Measurements from ENCODE around the gene SPDEF.

SPDEF gene

DNA sequence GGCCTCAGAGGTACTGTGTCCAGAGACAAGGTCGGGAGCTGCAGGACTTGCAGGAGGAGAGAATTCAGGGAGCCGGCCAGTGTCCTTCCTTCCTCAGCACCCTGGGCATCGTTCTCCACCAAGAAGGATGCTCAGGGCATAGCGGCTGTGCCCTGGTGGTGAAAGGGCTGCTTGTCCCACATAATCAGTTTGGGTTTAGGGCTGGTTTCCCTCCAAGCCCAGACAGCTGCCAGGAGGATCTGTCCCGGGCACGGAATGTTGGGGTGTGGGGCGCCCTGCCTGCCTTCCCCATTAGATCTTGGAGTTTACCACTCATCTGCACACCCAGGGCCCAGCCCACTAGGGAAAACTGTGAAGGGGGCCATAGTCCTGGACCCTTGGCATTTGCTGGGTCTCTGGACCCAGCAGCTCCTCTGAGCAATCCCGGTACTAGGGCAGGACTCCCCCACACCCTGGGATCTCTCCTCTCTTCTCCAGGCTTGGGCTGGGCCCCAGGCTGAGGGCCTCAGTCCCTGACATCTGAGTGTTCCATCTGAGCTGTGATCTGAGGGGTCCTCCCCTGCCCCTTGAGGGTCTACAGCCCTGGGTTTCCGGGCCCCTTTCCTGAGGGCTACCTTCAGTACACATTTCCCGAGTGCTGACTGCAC lies 18.6 kb upstream of the SPDEF start:
- Mint-ChIP-seq H3K27ac (no peak overlapping the region), H3K4me1 (ENCODE audit: low read depth) (no peaks in the 10 kb centered on the region), H3K27me3 (no peaks in the 10 kb centered on the region), H3K9me3 (ENCODE audit: low read depth) (no peaks in the 10 kb centered on the region), H3K36me3 (no peaks in the 10 kb centered on the region), H3K4me3 (no peak overlapping the region)

GRCh38 chr6:34573567-34574183 lies 17.5 kb upstream of the SPDEF start:
- Mint-ChIP-seq H3K27me3 (no peaks in the 10 kb centered on the region), H3K27ac (no peak overlapping the region), H3K4me3 (no peak overlapping the region), H3K4me1 (ENCODE audit: low read depth) (no peaks in the 10 kb centered on the region), H3K9me3 (ENCODE audit: low read depth) (no peaks in the 10 kb centered on the region), H3K36me3 (no peaks in the 10 kb centered on the region)

GRCh38 chr6:34572585-34572984 lies 16.5 kb upstream of the SPDEF start:
- Mint-ChIP-seq H3K27me3 (no peaks in the 10 kb centered on the region), H3K36me3 (no peaks in the 10 kb centered on the region), H3K9me3 (ENCODE audit: low read depth) (no peaks in the 10 kb centered on the region), H3K4me3 (no peak overlapping the region), H3K4me1 (ENCODE audit: low read depth) (no peaks in the 10 kb centered on the region), H3K27ac (no peak overlapping the region)

- Mint-ChIP-seq H3K4me3 (no peak overlapping the region), H3K36me3 (no peaks in the 10 kb centered on the region), H3K9me3 (ENCODE audit: low read depth) (no peaks in the 10 kb centered on the region), H3K4me1 (ENCODE audit: low read depth) (no peaks in the 10 kb centered on the region), H3K27ac (no peak overlapping the region), H3K27me3 (no peaks in the 10 kb centered on the region)
These were observed 15.9 kb upstream of the SPDEF start for GRCh38 chr6:34572021-34572420.

- H3K9me3 Mint-ChIP-seq (ENCODE audit: low read depth), result no peaks in the 10 kb centered on the region
- no peaks in the 10 kb centered on the region for H3K27me3 Mint-ChIP-seq
- H3K36me3 Mint-ChIP-seq, result no peaks in the 10 kb centered on the region
- no peaks in the 10 kb centered on the region for H3K4me1 Mint-ChIP-seq (ENCODE audit: low read depth)
- no peak overlapping the region for H3K4me3 Mint-ChIP-seq
- no peak overlapping the region for H3K27ac Mint-ChIP-seq
These were observed 15.3 kb upstream of the SPDEF start for GRCh38 chr6:34571388-34571787.

- Mint-ChIP-seq H3K27ac (no peak overlapping the region), H3K27me3 (no peaks in the 10 kb centered on the region), H3K36me3 (no peaks in the 10 kb centered on the region), H3K4me3 (no peak overlapping the region), H3K4me1 (ENCODE audit: low read depth) (no peaks in the 10 kb centered on the region), H3K9me3 (ENCODE audit: low read depth) (no peaks in the 10 kb centered on the region)
These were observed 14.1 kb upstream of the SPDEF start for GRCh38 chr6:34570066-34570833.

DNA sequence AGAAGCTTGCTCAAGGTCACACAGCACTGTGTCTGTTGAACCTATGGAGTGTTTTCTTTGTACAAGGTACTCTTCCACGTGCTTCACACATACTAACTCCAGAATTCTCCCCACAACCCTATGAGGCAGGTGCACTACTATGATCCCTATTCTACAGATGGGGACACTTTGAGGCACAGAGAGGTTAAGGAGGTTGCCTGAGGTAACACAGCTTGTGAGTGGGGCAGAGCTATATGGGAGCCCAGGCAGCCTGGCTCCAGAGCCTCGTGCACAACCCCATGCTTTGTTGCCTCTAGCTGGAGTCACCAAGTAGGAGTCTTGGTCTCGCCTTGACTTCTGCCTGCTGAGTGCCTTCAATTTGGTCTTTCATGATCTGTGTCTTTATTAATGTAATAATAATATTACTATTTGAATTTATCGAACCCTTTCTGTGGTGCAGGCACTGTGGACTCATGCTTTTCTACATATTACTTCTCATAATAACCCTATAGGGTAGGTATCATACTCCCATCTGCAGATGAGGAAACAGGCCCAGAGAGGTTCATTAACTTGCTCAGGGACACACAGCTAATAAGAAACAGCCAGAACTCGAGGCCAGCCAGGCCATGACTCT lies 13.3 kb upstream of the SPDEF start:
- Mint-ChIP-seq H3K27me3 (no peaks in the 10 kb centered on the region), H3K4me1 (ENCODE audit: low read depth) (no peaks in the 10 kb centered on the region), H3K27ac (no peak overlapping the region), H3K36me3 (no peaks in the 10 kb centered on the region), H3K9me3 (ENCODE audit: low read depth) (no peaks in the 10 kb centered on the region), H3K4me3 (no peak overlapping the region)

DNA sequence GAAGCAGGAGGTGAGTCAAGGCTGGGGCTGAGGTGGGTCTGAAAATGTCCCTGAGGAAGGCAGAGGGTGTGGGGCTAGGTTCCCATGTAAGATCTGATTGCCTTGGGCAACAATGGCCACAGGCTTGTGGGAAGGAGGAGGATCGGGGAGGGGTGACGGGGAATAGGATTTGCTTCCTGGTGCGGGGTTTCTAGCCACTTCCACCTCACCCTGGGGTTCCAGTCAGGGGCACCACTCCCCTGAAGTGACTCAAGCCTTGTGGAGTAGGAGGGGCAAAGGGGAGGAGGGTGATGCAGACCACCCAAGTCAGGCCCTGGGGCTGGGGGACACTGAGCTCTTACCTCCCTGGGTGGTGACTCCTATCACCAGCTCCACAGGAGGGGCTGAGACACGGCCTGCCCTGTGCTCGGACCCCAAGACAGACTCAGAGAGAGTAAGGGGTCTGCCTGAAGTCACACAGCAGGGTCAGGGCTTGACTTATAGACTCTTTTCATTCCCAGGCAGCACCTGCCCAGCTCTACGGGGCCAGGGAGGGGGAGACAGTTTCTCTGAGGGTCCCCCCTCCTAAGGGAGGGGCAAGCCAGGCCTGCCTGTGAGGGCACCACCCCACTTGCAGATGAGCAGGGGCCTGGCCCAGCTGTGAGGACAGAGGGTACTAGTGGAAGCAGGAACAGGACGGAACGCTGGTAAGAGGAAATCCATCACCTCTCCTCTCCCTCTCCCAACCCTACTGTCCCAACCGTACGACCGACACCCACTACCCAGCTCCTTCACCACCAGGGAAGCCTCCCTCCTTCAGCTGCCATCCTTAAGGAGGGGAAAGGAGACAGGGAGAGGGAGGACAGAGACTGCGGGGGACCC lies 12.4 kb upstream of the SPDEF start:
- Mint-ChIP-seq H3K9me3 (ENCODE audit: low read depth) (no peaks in the 10 kb centered on the region), H3K27ac (no peak overlapping the region), H3K4me3 (no peak overlapping the region), H3K4me1 (ENCODE audit: low read depth) (no peaks in the 10 kb centered on the region), H3K27me3 (no peaks in the 10 kb centered on the region), H3K36me3 (no peaks in the 10 kb centered on the region)

DNA sequence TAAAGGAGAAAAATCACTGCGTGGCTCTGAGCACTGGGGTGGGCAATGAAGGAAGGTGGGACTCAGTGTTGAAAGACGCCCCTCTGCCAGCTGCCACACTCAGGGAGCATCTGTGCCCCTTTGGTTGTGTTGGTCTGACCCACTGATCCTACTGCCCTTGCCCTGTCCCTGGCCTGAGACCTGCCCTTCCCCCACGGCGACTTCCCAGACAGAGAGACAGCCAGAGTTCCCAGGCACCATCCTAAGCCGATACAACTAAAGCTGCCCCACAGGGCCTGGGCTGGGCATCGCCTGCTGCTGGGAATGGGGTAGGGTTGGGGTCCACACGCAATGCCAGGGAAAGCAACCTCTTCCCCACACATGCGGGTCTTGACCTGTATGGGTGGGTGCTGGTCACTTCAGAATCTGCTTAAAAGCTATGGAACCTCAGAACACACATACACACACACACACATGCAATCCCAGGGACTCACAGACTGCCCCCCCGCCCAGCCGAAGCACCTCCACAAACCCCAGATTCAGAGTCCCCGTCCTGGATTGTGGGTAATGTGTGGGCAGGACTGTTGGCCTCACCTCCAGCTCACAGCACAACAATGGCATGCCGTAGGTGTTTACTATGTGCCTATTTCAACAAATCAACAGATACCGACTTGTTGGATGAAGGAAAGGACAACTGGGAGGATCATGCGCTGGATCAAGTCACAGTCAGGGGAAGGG lies 10.9 kb upstream of the SPDEF start:
- Mint-ChIP-seq H3K27me3 (no peaks in the 10 kb centered on the region), H3K9me3 (ENCODE audit: low read depth) (no peaks in the 10 kb centered on the region), H3K4me1 (ENCODE audit: low read depth) (no peaks in the 10 kb centered on the region), H3K27ac (no peak overlapping the region), H3K4me3 (no peak overlapping the region), H3K36me3 (no peaks in the 10 kb centered on the region)

- H3K4me3 Mint-ChIP-seq, result no peak overlapping the region
- H3K27me3 Mint-ChIP-seq, result no peaks in the 10 kb centered on the region
- H3K9me3 Mint-ChIP-seq (ENCODE audit: low read depth), result no peaks in the 10 kb centered on the region
- H3K27ac Mint-ChIP-seq, result no peak overlapping the region
- no peaks in the 10 kb centered on the region for H3K4me1 Mint-ChIP-seq (ENCODE audit: low read depth)
- H3K36me3 Mint-ChIP-seq, result no peaks in the 10 kb centered on the region
These were observed 9.6 kb upstream of the SPDEF start for GRCh38 chr6:34565722-34566137.

DNA sequence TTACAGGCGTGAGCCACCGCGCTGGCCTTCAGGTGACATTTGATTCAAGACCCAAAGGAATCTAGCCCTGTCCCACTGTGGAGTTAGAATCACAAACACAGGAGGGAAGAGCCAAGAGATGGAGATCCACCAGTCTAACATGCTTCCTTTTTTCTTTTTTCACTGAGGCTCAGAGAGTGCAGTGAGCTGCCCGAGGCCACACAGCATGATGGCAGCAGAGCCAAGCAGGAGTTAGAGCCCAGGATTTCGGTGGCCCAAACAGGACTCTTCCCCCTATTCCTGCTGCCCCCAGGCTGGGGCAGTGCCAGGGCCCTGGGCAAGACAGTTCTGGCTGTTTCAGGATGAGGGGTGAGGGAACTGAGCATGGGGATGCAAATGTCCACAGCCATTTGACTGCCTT lies 8.1 kb upstream of the SPDEF start:
- no peaks in the 10 kb centered on the region for H3K27me3 Mint-ChIP-seq
- no peak overlapping the region for H3K27ac Mint-ChIP-seq
- no peaks in the 10 kb centered on the region for H3K4me1 Mint-ChIP-seq (ENCODE audit: low read depth)
- H3K36me3 Mint-ChIP-seq, result no peaks in the 10 kb centered on the region
- H3K9me3 Mint-ChIP-seq (ENCODE audit: low read depth), result no peaks in the 10 kb centered on the region
- H3K4me3 Mint-ChIP-seq, result no peak overlapping the region

- H3K4me3 Mint-ChIP-seq, result no peak overlapping the region
- no peaks in the 10 kb centered on the region for H3K36me3 Mint-ChIP-seq
- no peaks in the 10 kb centered on the region for H3K9me3 Mint-ChIP-seq (ENCODE audit: low read depth)
- no peaks in the 10 kb centered on the region for H3K27me3 Mint-ChIP-seq
- H3K4me1 Mint-ChIP-seq (ENCODE audit: low read depth), result no peaks in the 10 kb centered on the region
- no peak overlapping the region for H3K27ac Mint-ChIP-seq
These were observed 7.4 kb upstream of the SPDEF start for GRCh38 chr6:34563513-34563870.

DNA sequence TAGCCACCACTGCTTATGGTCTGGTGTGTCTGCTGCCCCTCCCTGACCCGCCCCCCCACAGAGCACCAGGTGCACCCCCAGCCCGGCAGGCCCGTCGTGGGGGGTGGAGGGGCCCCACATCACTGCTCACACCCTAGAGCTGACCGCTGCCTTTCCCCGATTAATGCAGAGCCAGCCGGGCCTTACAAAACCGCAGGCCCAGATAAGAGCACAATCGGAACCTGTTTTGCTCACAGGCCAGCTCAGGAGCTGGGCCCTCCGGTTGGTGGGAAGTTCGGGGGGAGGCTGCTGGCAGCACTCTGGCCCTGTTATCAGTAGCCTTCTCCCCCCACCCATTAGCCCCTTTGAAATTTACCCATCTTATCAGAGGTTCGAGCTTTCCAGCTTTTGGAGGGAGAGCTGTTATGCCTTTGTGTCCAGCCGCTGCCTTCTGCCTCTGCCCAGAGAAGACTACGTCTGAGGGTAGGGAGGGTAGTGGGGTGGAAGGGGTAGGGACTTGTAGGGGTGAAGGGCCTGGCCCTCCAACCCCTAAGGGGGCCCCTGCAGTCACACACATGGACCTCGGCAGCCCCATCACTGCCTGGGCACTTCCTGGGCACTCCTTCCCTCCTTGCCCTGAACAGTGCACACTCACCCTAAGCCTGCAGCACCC lies 6.9 kb upstream of the SPDEF start:
- Mint-ChIP-seq H3K27ac (no peak overlapping the region), H3K27me3 (no peaks in the 10 kb centered on the region), H3K4me3 (no peak overlapping the region), H3K36me3 (no peaks in the 10 kb centered on the region), H3K9me3 (ENCODE audit: low read depth) (no peaks in the 10 kb centered on the region), H3K4me1 (ENCODE audit: low read depth) (no peaks in the 10 kb centered on the region)

DNA sequence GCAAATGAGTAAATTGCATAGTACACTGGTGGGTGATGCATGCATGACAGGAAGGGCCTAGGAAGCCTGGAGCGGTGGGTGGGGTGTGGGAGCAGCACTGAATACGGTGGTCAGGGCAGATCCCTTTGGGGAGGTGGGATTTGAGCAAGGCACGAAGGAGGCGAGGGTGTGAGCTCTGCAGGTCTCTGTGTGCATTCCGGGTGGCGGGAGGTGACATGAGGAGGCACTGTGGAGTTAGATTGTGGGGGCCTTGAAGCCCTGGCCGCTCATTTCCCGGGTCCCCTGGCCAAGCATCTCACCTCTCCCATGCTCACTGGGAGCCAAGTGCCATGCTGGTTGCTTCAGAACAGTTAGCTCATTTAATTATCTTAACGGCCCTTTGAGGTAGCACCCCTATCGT lies 6.2 kb upstream of the SPDEF start:
- H3K4me3 Mint-ChIP-seq, result no peak overlapping the region
- H3K27me3 Mint-ChIP-seq, result no peaks in the 10 kb centered on the region
- H3K36me3 Mint-ChIP-seq, result no peaks in the 10 kb centered on the region
- H3K9me3 Mint-ChIP-seq (ENCODE audit: low read depth), result no peaks in the 10 kb centered on the region
- H3K4me1 Mint-ChIP-seq (ENCODE audit: low read depth), result no peaks in the 10 kb centered on the region
- no peak overlapping the region for H3K27ac Mint-ChIP-seq
